DMS153 treated with DMSO at 0.1 percent for 48 hours (cell line): Measurements from ENCODE around the gene SYNJ2.
A peak's percentile ranks its signal among the peaks of the same experiment; 100 is the strongest.

Experiments
- DNase-seq: peaks from one replicate; lab custom pipeline; 2025; ENCODE audit not compliant: unreplicated experiment; lab: John Stamatoyannopoulos, UW

SYNJ2 gene

DNA sequence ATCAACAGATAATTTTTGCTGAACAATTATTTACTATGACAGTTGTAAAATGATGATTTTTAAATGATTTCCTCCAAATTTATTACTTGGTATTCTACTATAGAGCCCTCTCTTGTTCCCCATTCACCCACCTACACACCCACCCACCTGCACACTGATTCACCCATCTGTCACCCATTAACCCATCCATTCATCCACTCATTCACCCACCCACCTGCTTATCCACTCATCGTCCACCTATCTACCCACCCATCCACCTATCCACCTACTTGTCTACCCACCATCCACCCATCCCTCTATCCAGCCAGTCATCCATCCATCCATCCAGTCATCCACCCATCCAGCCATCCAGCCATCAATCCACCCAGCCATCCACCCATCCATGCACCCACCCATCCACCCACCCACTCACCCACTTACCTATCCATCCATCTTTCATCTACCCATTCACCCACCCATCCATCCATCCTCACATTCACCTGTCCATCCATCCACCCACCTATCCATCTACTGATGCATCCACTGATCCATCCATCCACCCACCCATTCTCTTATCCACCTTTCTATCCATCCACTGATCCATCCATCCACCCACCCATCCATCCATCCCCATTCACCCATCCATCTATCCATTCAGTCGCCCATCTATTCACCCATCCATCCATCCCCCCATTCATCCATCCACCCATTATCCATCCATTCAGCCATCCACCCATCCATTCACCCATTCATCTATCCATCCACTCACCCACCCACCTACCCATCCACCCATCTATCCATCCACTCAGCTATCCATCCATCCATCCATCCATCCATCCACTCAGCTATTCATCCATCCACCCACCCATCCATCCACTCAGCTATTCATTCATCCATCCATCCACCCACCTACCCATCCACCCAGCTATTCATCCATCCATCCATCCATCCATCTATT is 72.0 kb downstream of the SYNJ2 start:
- DNase-seq = no peak

DNA sequence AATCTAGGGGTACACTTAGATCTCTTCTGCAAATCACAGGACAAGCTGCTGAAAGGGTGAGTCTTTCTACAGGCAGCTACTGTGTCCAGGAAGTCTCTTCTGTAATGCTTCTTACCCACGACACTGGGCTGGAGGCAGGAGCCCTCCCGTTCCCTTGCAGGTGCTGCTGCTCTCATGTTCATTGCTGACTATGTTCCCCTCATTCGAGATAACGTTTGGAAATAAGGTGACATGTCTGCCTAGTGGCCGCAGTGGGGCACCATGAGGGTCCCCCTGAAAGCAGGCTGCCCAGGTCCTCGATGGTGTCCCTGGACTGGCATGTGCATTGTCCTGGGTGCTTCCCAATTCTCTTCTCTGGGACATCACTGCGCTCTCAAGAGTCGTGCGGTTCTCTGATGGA is 74.7 kb downstream of the SYNJ2 start:
- no peak for DNase-seq

DNA sequence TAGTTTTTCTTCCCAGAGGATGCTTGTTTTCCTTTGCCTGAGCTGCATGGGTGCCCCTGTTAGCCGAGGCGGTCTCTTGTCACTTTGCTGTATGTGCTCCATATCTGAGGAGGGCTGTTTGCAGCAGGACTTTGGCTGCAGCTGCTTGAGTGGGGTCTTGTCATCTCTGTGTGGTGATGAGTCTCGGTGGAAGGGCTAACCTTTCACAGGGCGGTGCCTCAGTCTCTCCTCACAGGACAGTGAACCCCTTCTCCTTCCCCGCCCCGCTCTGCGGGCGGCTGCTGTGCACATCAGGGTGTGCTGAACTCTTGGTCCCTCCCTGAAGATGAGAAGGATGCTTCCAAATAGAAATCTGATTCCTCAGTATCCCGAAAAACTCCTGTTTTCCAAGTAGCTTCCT is 75.1 kb downstream of the SYNJ2 start:
- DNase-seq = no peak

DNA sequence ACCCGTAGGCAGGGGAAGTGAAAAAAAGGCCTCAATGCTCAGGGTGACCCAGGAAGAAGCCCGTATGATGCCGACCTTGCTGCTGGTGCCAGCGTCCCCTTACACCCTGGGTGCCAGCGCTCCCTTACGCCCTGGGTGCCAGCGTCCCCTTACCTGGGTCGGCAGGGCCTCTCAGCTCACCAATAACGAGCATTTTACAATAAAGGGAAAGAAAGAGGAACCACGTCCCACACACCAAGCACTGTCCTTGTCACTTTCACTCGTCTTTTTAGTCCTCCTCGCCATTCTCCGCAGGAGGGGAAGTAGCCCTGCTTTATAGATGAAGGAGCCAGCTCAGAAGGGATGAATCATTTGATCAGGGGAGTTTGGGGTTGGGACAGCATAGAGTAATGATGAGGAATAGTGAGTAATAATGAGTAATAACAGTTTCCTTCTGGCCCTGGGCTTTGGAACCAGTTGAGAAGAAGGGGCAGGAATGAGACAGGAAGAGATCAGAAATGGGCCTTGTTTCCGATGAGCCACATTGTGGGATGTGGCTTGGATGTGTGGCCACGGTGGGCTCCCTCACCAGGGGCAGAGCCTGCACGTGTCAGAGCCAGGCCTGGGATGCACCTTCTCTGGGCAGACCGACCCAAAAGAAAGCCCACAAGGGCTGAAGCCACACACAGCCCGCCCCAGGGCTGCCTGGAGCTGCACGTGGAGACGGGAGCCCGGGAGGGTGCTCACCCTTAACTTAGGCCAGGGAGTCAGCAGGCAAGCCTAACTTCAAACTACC is 75.7 kb downstream of the SYNJ2 start:
- DNase-seq = no peak

DNA sequence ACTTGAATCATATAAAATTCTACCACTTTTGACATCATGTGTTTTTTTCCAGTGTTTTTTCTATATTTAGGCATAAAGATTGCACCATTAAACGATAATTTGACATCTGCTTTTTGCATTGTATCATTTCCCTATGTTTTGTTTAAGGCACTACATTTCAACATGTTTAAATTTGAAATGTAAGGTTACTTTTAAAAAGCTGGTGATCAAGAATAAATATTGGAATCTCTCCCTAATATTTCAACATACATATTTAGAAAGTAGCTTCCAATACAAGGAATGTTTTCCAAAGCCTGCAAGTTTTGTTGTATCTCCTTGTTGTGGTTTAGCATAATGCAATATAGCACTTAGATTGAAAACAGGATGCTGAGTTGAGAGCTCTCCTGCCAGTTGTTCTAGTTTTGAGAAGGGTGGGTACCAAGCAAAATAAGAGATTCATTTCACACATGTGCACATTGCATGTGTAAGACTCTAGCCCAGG is 76.5 kb downstream of the SYNJ2 start:
- DNase-seq = no peak

DNA sequence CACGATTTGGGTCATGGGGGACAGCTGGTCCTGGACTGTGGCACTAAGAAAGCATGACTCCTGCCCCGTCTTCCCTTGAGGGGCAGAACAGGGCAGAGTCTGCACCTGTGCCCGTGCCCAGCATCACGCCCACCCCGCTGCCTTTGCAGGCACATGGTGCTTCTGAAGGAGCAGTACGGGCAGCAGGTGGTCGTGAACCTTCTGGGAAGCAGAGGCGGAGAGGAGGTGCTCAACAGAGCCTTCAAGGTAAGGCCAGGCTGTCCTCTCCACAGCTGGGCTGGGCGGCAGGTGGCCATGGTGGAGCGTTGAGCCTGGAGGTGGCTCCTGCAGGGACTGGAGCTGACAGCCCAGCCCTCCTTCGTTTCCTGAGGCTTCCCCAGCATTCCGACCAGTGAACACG is 77.4 kb downstream of the SYNJ2 start:
- no peak for DNase-seq

DNA sequence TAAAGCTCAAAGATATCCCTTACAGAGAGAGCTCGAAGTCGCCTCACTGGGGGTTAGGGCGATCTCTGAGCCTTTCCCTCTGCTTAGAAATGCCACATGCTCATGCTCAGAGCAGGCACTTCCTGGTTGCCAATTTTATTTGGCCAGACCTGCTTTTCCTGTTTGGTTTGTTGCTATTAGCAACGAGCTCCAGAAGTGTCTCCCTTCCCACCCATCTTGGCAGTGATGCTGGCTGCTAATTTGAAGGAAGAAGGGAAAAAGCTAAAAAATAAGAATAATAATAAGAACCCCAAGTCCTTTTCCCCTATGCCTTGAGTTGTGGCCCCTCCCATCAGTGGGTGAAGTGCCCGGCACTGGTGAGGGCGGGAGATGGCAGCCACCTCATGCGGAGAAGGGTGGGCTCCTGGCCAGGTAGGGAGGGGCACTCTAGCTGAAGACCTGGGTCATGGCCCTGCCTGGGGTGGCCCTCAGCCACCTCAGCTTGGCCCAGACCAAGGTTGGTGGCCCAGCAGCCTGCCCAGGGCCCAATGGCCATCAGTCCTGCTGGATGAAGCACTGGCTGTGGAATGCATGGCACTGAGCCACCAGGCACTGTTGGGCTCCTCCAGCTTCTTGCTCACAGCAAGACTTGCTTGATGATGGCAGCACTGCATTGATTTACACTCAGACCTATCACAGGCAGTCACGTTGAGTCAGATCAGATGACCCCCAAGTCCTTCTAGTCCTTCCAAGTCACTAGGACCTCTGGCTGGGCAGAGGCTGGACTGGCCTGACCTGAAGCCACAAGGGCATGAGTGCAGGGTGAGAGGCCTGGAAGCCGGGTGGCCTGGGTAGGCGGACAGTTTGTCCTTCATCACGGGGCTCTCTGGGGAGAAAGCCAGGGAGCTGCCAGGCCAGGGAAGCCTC is 79.0 kb downstream of the SYNJ2 start:
- peak; percentile 77 for DNase-seq

DNA sequence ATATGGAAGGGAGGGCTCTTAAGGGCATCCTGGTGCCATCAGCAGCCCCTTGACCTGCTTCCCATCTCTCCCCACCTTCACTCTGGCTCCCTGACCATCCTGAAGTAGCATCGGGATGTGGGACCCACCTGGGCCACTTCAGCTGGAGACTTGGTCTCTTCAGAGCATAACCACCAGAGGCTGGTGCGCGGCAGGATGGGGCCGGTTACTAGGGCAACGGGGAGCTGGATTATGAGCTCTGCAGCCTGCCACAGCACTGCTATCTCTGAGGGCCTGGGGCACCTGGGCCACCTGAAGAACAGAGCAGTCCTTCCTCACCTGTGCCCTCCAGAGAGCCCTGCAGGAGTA is 79.7 kb downstream of the SYNJ2 start:
- no peak for DNase-seq

DNA sequence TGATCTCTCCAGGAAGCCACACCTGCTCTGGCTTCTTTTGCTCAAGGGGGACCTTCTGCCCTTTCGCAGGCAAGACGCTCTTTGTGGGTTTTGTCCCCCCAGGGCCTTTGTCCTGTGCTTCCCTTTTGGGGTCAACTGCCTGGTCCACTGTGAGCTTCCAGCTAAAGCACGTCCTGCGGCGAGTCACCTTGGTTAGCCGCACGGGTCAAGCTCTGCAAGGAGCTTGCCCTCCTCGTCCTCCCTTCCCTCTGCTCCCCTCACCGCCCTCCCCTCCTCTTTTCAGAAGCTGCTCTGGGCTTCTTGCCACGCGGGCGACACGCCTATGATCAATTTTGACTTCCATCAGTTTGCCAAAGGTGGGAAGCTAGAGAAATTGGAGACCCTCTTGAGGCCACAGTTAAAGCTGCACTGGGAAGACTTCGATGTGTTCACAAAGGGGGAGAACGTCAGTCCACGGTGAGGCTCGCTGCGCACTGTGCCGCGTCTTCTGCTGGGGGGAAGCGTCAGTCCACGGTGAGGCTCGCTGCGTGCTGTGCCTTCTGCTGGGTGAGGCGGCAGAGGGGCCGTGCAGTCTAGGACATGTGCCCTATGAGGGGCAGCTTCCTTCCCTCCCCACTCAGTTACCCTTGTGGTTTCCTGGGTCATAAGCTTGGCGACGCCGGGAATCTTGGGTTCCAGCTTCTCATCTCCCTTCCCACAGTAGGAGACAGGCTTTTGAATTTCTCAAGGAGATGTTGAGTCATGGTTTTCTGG is 80.2 kb downstream of the SYNJ2 start:
- no peak for DNase-seq

DNA sequence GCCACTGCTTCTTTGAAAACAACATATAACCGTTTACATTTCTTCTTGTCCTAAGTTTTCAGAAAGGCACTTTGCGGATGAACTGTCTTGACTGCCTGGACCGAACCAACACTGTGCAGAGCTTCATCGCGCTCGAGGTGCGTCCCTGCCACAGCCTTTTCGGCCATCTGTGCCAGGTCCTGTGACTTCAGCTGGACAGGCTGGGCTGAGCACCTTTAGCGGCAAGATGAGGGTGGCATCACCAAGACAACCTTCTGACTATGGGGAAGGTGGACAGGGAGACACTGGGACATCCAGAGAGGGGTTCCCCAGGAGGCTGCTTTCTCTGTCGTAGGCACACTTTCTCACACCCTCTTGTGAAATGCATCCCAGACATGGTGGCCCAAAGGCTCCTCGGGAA is 82.1 kb downstream of the SYNJ2 start:
- no peak for DNase-seq

DNA sequence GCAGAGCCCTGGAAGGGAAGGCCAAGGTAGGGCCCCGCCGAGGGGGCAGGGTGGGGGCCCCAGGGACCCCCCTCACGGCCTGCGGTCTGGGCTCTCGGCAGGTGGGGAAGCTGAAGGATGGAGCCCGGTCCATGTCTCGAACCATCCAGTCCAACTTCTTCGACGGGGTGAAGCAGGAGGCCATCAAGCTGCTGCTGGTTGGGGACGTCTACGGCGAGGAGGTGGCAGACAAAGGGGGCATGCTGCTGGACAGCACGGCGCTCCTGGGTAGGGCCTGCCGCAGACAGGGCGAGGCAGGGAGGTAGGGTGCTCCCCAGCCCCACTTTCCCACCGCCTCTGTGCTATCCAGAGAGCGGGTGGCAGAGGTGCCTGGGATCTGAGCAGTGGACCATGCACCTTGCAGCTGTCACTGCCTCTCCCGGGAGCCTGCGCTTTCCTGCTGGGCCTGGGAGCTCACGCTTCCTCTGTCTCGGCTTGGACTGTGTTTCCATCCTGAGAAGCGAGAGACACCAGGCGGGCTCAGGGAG is 83.1 kb downstream of the SYNJ2 start:
- DNase-seq = no peak

DNA sequence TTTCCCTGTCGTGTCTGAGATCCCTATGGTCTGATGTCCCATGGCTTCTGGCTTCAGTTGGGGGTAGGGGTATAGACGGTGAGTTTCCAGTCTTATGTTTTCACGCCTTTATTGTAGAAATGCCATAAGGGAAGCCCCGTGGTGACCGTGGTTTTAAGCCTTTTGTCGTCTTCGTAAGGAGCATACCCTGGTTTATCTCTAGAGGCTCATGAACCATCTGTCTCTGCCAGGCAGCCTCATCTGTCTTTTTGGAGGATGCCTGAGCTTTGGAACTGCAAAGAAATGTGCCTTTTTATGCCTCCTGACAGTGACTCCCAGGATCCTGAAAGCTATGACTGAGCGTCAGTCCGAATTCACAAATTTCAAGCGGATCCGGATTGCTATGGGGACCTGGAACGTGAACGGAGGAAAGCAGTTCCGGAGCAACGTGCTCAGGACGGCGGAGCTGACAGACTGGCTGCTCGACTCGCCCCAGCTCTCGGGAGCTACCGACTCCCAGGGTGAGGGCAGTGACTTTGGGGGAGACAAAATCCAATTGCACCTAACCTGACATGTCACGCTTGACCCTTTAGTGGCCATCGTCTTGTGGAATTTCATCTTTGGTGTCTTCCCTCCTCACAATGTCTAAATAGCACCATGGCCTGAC is 84.6 kb downstream of the SYNJ2 start:
- no peak for DNase-seq

DNA sequence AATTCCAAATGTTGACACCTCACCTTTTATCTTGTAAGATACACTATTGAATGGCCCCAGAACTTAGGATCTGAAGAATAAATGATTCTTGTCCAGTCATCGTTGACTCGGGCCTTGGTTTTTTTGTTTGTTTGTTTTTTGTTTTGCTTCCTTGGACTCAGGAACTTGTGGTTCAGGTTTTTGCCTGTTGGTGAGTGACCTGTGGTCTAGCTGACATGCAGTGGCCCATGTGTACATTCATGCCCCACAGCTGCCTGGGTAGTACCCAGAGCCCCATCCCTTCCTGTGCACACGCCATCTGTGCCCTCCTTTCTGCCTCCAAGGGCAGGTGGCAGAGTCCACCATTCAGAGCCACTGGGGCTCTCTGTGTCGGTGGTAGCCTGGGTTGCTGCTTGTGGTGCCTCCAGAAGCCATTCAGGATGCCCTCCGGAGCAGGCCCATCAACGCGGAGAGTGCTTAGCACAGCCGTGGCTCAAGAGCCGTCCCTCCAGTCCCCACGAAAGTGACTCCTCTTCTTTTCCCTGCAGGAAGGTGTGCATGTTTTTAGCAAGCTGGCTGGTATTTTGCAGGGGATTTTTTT is 85.9 kb downstream of the SYNJ2 start:
- no peak for DNase-seq

DNA sequence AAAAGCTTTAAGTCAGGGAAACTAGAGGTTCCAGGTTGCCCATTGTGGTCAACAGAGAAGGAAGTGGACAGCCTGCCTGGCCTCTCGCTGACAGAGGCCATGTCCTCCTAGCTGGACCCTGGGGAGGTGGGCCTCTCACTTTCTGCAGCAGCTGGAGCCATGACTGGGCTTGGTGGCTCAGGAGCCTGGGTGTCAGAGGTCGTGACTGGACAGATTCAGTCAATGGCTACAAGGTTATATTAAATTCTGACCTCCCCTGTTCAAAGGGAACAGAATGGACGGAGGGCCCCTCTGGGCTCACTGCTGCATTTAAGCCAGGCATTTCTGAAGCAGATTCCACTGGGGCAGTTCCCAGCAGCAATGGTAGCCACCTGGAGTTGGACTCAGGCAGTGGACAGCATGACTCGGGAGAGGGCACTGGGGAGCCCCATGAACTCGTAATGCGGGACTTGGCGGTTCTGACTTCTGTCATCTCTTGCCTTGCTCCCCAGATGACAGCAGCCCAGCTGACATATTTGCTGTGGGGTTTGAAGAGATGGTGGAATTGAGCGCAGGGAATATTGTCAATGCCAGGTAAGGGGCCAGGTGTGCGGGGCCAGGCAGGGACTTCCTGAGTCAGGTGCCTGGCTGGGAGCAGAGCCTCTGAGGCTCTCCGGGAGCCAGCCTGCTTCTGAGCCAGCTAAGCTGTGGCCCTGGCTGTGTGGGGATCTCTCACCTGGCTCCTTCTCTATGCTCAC is 86.7 kb downstream of the SYNJ2 start:
- DNase-seq = no peak

DNA sequence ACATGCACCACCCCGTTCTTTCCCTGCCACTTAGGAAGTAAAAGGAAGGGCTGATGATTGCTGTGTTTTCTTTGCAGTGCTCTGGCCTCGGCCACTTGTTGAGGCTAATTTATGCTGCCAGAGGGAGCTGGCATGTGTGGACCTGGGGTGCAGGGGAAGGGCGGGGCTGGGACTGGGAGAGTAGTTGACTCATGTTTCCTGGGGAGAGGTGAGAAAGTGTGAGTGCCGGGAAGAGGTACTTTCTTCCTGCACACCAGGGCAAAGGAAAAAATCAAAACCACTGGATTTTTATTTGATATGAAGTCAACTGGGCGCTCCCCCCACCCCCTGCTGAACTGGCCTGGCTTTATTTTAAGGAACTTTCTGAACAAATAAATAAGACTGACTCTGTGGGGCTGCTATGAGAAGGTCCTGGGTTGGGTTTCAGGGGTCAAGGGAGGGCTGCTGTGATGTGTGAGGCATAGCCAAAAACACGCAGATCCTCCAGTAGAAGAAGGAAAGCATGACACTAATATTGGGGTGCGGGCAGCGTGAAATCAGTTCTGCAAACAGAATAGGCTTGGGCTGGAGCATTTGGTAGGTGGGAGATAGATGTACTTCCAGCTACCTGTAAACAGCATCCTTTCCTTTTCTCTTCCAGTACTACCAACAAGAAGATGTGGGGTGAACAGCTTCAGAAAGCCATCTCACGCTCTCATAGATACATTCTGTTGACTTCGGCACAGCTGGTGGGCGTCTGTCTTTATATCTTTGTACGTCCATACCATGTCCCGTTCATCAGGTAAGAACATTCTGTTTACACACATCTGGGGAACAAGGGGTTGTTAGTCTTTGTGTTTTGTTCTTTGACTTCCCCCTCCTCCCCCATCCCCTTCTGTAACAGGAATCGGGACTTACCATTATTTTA is 87.5 kb downstream of the SYNJ2 start:
- peak; percentile 46 for DNase-seq

DNA sequence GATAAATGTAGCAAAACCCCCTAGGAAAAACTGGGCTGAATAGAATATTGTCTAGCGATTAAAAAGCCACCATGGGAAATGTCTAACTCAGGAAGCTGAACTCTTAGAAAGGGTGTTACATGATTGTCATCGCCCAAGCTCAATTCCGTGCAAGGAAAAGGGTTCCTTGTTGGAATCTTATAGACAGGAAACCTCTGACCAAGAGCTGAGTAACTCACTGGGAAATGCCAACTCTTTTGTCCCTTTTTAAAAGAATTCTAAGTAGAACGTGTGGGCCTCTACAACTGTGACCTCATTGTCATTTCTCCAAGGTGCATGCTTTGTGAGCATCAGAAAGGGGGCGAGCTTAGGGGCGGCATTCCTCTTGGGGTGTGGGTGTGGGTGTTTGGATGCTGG is 88.1 kb downstream of the SYNJ2 start:
- no peak for DNase-seq

DNA sequence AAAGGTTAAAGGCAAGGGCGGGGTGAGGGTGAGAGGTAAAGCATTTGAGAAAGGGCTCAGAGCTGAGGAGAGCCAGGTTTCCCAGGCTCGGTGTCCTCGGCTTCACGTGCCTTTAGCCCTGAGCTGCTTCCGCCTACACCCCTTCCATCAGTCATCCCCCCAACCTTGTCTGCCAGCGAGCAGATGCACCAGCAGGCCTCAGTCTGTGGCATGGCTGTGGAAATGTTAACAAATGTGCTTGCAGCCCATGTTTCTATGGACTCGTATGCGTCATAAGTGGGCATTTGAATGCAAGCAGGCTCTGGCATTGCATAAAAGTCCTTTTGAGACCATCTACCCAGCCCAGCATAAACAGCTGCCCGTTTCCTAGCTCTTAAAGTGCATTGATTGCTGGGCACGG is 88.8 kb downstream of the SYNJ2 start:
- no peak for DNase-seq
